ENCODE results near the gene CD40. TPM values are rescaled to one million over a fixed set of nuclear protein-coding genes. Genes with fewer than 3 reads are reported as not detected.

CD40 gene
- total RNA-seq, 6 experiments from 2014 or later = 0.34 to 3.6 (median 0.62) TPM

GRCh38 chr20:46107061-46107460 lies 11.1 kb upstream of the CD40 start:
- H3K9me3 Mint-ChIP-seq = peaks cover 4% of the 10 kb centered on the region; the same call in 1 of the 2 replicates
- H3K27me3 Mint-ChIP-seq (ENCODE audit: insufficient read depth) = peaks cover 29% of the 10 kb centered on the region
- H3K36me3 Mint-ChIP-seq (ENCODE audit: low read depth) = no peaks in the 10 kb centered on the region
- no peak overlapping the region for H3K27ac Mint-ChIP-seq
- H3K4me1 Mint-ChIP-seq (ENCODE audit: low read depth) = no peaks in the 10 kb centered on the region
- no peak for DNase-seq
- no peak overlapping the region for H3K4me3 Mint-ChIP-seq
- TF ChIP-seq CTCF (IDR thresholded peaks at IDR 0.05) = no peak

- no peak for TF ChIP-seq CTCF (IDR thresholded peaks at IDR 0.05)
- no peaks in the 10 kb centered on the region for H3K9me3 Mint-ChIP-seq
- no peak overlapping the region for H3K4me3 Mint-ChIP-seq
- no peaks in the 10 kb centered on the region for H3K36me3 Mint-ChIP-seq (ENCODE audit: low read depth)
- peaks cover 27% of the 10 kb centered on the region for H3K27me3 Mint-ChIP-seq (ENCODE audit: insufficient read depth)
- H3K4me1 Mint-ChIP-seq (ENCODE audit: low read depth) = no peaks in the 10 kb centered on the region
- no peak overlapping the region for H3K27ac Mint-ChIP-seq
- DNase-seq = no peak
Observed at GRCh38 chr20:46108435-46108841, 9.7 kb upstream of the CD40 start.

GRCh38 chr20:46108976-46109375 lies 9.1 kb upstream of the CD40 start:
- H3K27me3 Mint-ChIP-seq (ENCODE audit: insufficient read depth) = peaks cover 29% of the 10 kb centered on the region
- no peak overlapping the region for H3K27ac Mint-ChIP-seq
- H3K36me3 Mint-ChIP-seq (ENCODE audit: low read depth) = no peaks in the 10 kb centered on the region
- no peaks in the 10 kb centered on the region for H3K4me1 Mint-ChIP-seq (ENCODE audit: low read depth)
- no peak for DNase-seq
- no peak for TF ChIP-seq CTCF (IDR thresholded peaks at IDR 0.05)
- H3K4me3 Mint-ChIP-seq = no peak overlapping the region
- no peaks in the 10 kb centered on the region for H3K9me3 Mint-ChIP-seq

GRCh38 chr20:46111028-46111835 lies 6.9 kb upstream of the CD40 start:
- H3K4me1 Mint-ChIP-seq (ENCODE audit: low read depth) = no peaks in the 10 kb centered on the region
- no peak overlapping the region for H3K27ac Mint-ChIP-seq
- H3K9me3 Mint-ChIP-seq = no peaks in the 10 kb centered on the region
- no peak for TF ChIP-seq CTCF (IDR thresholded peaks at IDR 0.05)
- DNase-seq = no peak
- no peak overlapping the region for H3K4me3 Mint-ChIP-seq
- no peaks in the 10 kb centered on the region for H3K36me3 Mint-ChIP-seq (ENCODE audit: low read depth)
- peaks cover 32% of the 10 kb centered on the region for H3K27me3 Mint-ChIP-seq (ENCODE audit: insufficient read depth)

GRCh38 chr20:46111836-46112212 lies 6.3 kb upstream of the CD40 start:
- no peak for TF ChIP-seq CTCF (IDR thresholded peaks at IDR 0.05)
- Mint-ChIP-seq H3K36me3 (ENCODE audit: low read depth) (no peaks in the 10 kb centered on the region), H3K9me3 (no peaks in the 10 kb centered on the region), H3K27ac (no peak overlapping the region), H3K4me3 (no peak overlapping the region), H3K27me3 (ENCODE audit: insufficient read depth) (peaks cover 29% of the 10 kb centered on the region), H3K4me1 (ENCODE audit: low read depth) (no peaks in the 10 kb centered on the region)
- DNase-seq = no peak

Measured in HFFc6 (cell line).